CD4-positive, alpha-beta memory T cell (primary cell): ENCODE measurements around the gene TRPM5. TPM values are rescaled to one million over a fixed set of nuclear protein-coding genes. Genes with fewer than 3 reads are reported as not detected.

Experiments
- CTCF ChIA-PET: fragments of 350-600 bp; sonication (Branson Sonifier 250); formaldehyde crosslinking; loops from one replicate; lab custom pipeline; 2021; ENCODE audit warnings: inconsistent platforms; ENCODE audit not compliant: partially characterized antibody; lab: Charles Lee
- POLR2A ChIA-PET: fragments of 350-600 bp; sonication (Branson Sonifier 250); formaldehyde crosslinking; loops from one replicate; lab custom pipeline; 2021; ENCODE audit not compliant: partially characterized antibody; lab: Charles Lee
- DNase-seq, 5 donors: peaks; one replicate each; pipeline versions ENCODE4 v3.0.0 to v3.0.0-alpha.2; 2020 to 2022; ENCODE audit warnings: mixed read lengths in 1 of 5
- H3K27ac ChIP-seq: one replicate; pipeline ENCODE4 v1.7.0; 2013; ENCODE audit warnings: low read depth, low read length
- H3K27me3 ChIP-seq: 2 replicates; pipeline ENCODE4 v1.7.0; 2013; ENCODE audit warnings: mild to moderate bottlenecking, low read length, moderate library complexity; ENCODE audit not compliant: insufficient read depth
- H3K36me3 ChIP-seq: 2 replicates; pipeline ENCODE4 v1.7.0; 2013; ENCODE audit warnings: mild to moderate bottlenecking, low read length, moderate library complexity; ENCODE audit not compliant: insufficient read depth
- H3K4me1 ChIP-seq: 2 replicates; pipeline ENCODE4 v1.7.0; 2013; ENCODE audit warnings: mild to moderate bottlenecking, low read length, moderate library complexity; ENCODE audit not compliant: insufficient read depth
- H3K4me3 ChIP-seq, 2 donors: one replicate each; pipeline ENCODE4 v1.7.0; 2013; ENCODE audit warnings: low read length in 2 of 2, mild to moderate bottlenecking in 1 of 2
- H3K9me3 ChIP-seq, 2 donors: one replicate each; pipeline ENCODE4 v1.7.0; 2013; ENCODE audit warnings: low read length in 2 of 2, control low read depth in 1 of 2; ENCODE audit not compliant: control insufficient read depth in 1 of 2
- H3K27ac Mint-ChIP-seq, 7 donors: one replicate each; pipeline ENCODE4 v1.8.0; 2020 to 2021; ENCODE audit warnings: mixed read lengths in 7 of 7, mild to moderate bottlenecking in 6 of 7, inconsistent platforms in 3 of 7, moderate library complexity in 3 of 7
- H3K27me3 Mint-ChIP-seq, 2 donors: one replicate each; pipeline ENCODE4 v1.8.0; 2020 to 2021; ENCODE audit warnings: mixed read lengths in 2 of 2
- H3K36me3 Mint-ChIP-seq, 2 donors: one replicate each; pipeline ENCODE4 v1.8.0; 2020 to 2021; ENCODE audit warnings: mixed read lengths in 2 of 2, inconsistent platforms in 1 of 2, mild to moderate bottlenecking in 1 of 2
- H3K4me1 Mint-ChIP-seq, 4 donors: one replicate each; pipeline ENCODE4 v1.8.0; 2020 to 2021; ENCODE audit warnings: mixed read lengths in 4 of 4, mild to moderate bottlenecking in 1 of 4
- H3K4me3 Mint-ChIP-seq, 8 donors: one replicate each; pipeline ENCODE4 v1.8.0; 2020 to 2021; ENCODE audit warnings: mixed read lengths in 8 of 8, mild to moderate bottlenecking in 7 of 8, moderate library complexity in 6 of 8, inconsistent platforms in 3 of 8
- H3K9me3 Mint-ChIP-seq, 8 donors: one replicate each; pipeline ENCODE4 v1.8.0; 2020 to 2021; ENCODE audit warnings: mixed read lengths in 8 of 8, mild to moderate bottlenecking in 5 of 8, inconsistent platforms in 3 of 8, moderate library complexity in 1 of 8
- intact Hi-C: fragments of 100-400 bp; cut with micrococcal nuclease; formaldehyde crosslinking; loops from one replicate; pipeline ENCODE4 v1.15.1; 2023
- polyA plus RNA-seq, 2 donors: library from polyadenylated mRNA; unstranded; fragments of 300-500 nt; fragmentation: Illumina TruSeq; gene quantifications; one replicate each; pipeline ENCODE4 v1.2.3, GENCODE V29; 2021
- total RNA-seq, 2 experiments: library from RNA; stranded (reverse); gene quantifications; one replicate each; pipeline ENCODE4 v1.2.3, GENCODE V29; 2021

The TRPM5 gene
- total and polyA plus RNA-seq, 4 experiments from 2014 or later = 0.19 to 0.23 TPM; not detected in 2

DNA sequence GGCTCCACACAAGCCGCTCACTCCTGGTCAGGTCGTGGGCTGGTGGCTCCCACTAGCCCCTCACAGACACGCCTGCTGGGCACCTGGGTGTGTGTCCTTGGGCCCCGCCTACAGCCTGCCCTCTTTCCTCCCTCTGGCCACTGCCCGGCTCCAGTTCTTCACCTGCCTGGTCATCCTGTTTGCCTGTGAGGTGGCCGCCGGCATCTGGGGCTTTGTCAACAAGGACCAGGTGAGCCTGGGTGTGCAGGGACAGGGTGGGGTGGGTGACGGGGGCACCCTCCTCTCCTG, 49.6 kb downstream of the TRPM5 start:
- Mint-ChIP-seq H3K4me1 (peaks cover 6 to 16% (median 7%) of the 10 kb centered on the region in 4 donors), H3K36me3 (peaks cover 11 to 21% of the 10 kb centered on the region in 2 donors), H3K9me3 (no peaks in the 10 kb centered on the region), H3K4me3 (no peak overlapping the region), H3K27me3 (no peaks in the 10 kb centered on the region), H3K27ac (peak overlapping the region in 2 of 7 donors; percentile 23 to 24)
- Histone ChIP-seq H3K9me3 (no peaks in the 10 kb centered on the region), H3K27me3 (no peaks in the 10 kb centered on the region), H3K27ac (no peak overlapping the region), H3K4me3 (no peak overlapping the region), H3K36me3 (peaks cover 5% of the 10 kb centered on the region), H3K4me1 (peaks cover 13% of the 10 kb centered on the region)
- intact Hi-C loops = no loop called here
- no peak for DNase-seq
- POLR2A ChIA-PET = no interaction called here
- CTCF ChIA-PET = no interaction called here

Other genes with a start within 250 kb of the TRPM5 start
- under 1 TPM in 1 of 2 experiments, not detected in 1; 0.29 TPM for gene ASCL2, start 173.9 kb downstream of the TRPM5 start, total RNA-seq
- gene ASCL2, start 173.9 kb downstream of the TRPM5 start, polyA plus RNA-seq = under 1 TPM in 1 of 2 donors, not detected in 1; 0.57 TPM
- gene C11orf21, start 142.6 kb downstream of the TRPM5 start, total RNA-seq = 10 to 100 TPM; 64.5 to 65.6 TPM
- 10 to 100 TPM in 1 of 2 donors, 1 to 10 TPM in 1; 9.4 to 10.8 TPM for gene C11orf21, start 142.6 kb downstream of the TRPM5 start, polyA plus RNA-seq
- 10 to 100 TPM; 41.5 to 50.2 TPM for gene TSPAN32, start 142.5 kb downstream of the TRPM5 start, total RNA-seq
- gene TSPAN32, start 142.5 kb downstream of the TRPM5 start, polyA plus RNA-seq = 10 to 100 TPM; 14.6 to 52.7 TPM
- 100 to 1,000 TPM; 113 to 118 TPM for gene CD81, start 67.2 kb downstream of the TRPM5 start, total RNA-seq
- 10 to 100 TPM; 15.2 to 54.1 TPM for gene CD81, start 67.2 kb downstream of the TRPM5 start, polyA plus RNA-seq
- 10 to 100 TPM; 58.6 to 65.8 TPM for gene TSSC4, start 43.8 kb downstream of the TRPM5 start, total RNA-seq
- gene TSSC4, start 43.8 kb downstream of the TRPM5 start, polyA plus RNA-seq = 10 to 100 TPM; 54.6 to 79.8 TPM
- 10 to 100 TPM; 21.4 to 21.6 TPM for gene KCNQ1, start 494 bp upstream of the TRPM5 start, total RNA-seq
- gene KCNQ1, start 494 bp upstream of the TRPM5 start, polyA plus RNA-seq = 10 to 100 TPM in 1 of 2 donors, 1 to 10 TPM in 1; 5.4 to 21.7 TPM